ENCODE results near the gene HDHD3.
"Not testable (repeated sequence)": the region's sequence is repeated elsewhere in the genome, so short reads cannot be mapped to it uniquely, and the experiment has no call there.

Gene HDHD3, protein sequence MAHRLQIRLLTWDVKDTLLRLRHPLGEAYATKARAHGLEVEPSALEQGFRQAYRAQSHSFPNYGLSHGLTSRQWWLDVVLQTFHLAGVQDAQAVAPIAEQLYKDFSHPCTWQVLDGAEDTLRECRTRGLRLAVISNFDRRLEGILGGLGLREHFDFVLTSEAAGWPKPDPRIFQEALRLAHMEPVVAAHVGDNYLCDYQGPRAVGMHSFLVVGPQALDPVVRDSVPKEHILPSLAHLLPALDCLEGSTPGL

DNA sequence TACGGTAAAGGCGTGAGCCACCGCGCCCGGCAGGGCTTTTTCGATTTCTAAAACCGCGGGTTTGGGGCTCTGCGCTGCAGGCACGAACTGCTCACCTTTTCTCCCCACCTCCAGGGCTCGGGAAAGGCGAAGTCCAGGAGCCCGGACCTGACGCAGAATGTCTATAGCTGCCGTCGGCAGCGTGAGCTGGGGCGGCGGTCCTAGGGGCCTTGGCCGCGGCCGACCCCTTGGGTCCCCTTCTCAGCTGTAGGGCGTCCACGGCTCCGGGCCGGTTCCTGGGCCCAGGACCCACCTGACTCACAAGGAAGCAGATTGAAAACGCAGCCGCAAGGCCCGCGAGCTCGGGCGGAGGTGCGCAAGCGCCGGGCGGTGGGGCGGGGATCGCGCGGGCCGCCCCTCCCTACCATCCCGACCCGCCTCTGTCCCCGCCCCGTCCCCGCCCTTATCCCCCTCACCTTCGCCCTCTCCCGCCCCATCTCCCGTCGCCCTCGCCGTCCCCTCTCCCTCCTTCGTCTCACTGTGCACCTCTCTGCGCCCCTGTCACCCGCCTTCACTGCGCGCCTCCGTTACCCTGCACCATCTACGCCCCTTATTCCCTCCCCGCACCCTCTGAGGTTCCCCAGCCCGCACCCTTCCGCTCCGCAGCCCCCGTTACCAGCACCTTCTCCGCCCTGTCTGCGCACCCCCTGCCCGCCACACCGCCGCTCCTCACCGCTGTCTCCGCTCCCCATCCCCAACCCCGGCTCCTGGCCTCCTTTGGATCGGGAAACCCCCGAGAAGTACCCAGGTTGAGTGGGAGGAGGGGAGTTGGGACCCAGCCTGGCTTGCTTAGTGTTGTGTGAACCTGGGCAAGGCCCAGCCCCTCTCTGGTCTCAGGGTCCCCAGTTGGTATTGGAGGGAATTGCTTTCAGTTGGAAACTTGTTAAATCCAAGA is at the start of gene HDHD3:
TSS of gene HDHD3 (minus strand) at position 353 of the 934 bp plus-strand sequence. CDS start 2,632 bp downstream, outside the sequence.
- Histone ChIP-seq H3K27me3 (no peaks in the 10 kb centered on the region), H3K9me3 (no peaks in the 10 kb centered on the region), H3K36me3 (peaks cover 36% of the 10 kb centered on the region), H3K4me1 (peaks cover 27% of the 10 kb centered on the region), H3K4me2 (peak within 1 kb of the TSS; percentile 91), H4K20me1 (peaks cover 15% of the 10 kb centered on the region; the same call in 1 of the 2 replicates), H3K4me3 (peak within 1 kb of the TSS; percentile 75), H3K9ac (peak within 1 kb of the TSS; percentile 84), H3K27ac (peak within 1 kb of the TSS; percentile 78)
- TF ChIP-seq Cebpa-rat (IDR thresholded peaks at IDR 0.05): no peak

DNA sequence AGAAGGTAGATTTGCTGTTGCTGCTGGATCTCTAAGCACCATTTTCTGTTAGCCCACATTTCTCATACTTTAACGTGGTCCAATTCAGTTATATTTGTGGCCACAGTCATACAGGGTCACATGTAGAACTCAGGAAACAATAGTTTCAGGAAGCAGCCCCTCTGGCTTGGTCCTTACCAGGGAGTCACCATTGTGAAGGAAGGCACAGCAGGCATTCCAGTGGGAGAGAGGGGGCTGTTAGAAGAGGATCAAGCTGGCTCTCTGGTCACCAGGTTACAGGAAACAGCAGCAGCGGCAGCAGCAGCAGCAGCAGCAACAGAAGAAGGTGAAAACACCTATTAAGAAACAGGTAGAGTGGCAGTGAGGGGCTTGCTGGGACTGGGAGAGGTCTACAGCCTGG is 48.3 kb upstream of the HDHD3 start:
- H3K27me3 ChIP-seq: no peaks in the 10 kb centered on the region
- H3K9me3 ChIP-seq: no peaks in the 10 kb centered on the region
- H3K27ac ChIP-seq: no peak overlapping the region
- no peaks in the 10 kb centered on the region for H3K36me3 ChIP-seq
- no peaks in the 10 kb centered on the region; the same call in 1 of the 2 replicates for H3K4me1 ChIP-seq
- no peak for TF ChIP-seq Cebpa-rat (IDR thresholded peaks at IDR 0.05)
- no peak overlapping the region for H3K4me3 ChIP-seq
- H4K20me1 ChIP-seq: no peaks in the 10 kb centered on the region
- H3K4me2 ChIP-seq: no peak overlapping the region
- no peak overlapping the region for H3K9ac ChIP-seq

DNA sequence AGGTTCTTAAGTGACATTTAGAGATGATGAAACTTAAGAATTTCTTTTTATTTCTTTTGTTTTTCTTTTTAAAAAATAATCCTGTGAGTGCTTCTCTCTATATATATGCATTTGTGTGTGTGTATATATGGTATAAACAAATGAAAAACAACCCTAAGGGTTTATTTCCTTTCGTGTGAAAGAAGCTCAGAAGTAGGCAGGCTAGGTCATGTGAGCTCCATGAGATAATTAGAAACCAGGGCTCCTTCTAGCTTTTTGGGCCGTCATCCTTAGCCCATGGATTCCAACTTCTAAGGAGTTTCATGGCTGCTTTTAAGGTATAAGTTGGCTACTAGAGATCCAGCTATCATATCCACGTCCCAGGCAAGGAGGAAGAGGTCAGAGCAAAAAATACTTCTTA is 44.9 kb upstream of the HDHD3 start:
- no peak overlapping the region for H3K4me2 ChIP-seq
- no peak overlapping the region for H3K27ac ChIP-seq
- TF ChIP-seq Cebpa-rat (IDR thresholded peaks at IDR 0.05): no peak
- no peaks in the 10 kb centered on the region for H3K27me3 ChIP-seq
- H4K20me1 ChIP-seq: no peaks in the 10 kb centered on the region
- no peak overlapping the region for H3K4me3 ChIP-seq
- no peak overlapping the region for H3K9ac ChIP-seq
- H3K36me3 ChIP-seq: no peaks in the 10 kb centered on the region
- H3K4me1 ChIP-seq: peaks cover 2% of the 10 kb centered on the region
- no peaks in the 10 kb centered on the region for H3K9me3 ChIP-seq

DNA sequence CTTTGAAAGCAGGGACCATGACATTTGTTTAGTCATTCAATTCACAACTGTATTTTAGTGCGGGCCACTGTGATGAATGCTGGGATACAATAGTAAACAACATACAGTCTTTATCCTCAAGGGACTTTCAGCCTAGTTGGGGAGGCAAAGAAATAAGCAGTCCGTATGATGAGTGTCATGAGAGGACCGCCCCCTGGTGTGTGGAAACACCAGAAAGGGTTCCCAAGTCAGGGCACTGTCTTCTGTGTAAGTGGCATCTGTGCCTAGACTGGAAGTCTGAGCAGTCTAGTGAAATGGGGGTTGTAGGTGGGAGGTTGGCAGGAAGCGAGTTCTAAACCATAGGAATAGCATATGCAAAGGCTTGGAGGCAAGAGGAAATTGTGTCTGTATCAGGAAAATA is 40.6 kb upstream of the HDHD3 start:
- no peak for TF ChIP-seq Cebpa-rat (IDR thresholded peaks at IDR 0.05)
- Histone ChIP-seq H4K20me1 (no peaks in the 10 kb centered on the region), H3K4me1 (peaks cover 13% of the 10 kb centered on the region), H3K4me2 (no peak overlapping the region), H3K9me3 (no peaks in the 10 kb centered on the region), H3K27me3 (no peaks in the 10 kb centered on the region), H3K36me3 (no peaks in the 10 kb centered on the region), H3K27ac (no peak overlapping the region), H3K4me3 (no peak overlapping the region), H3K9ac (no peak overlapping the region)

DNA sequence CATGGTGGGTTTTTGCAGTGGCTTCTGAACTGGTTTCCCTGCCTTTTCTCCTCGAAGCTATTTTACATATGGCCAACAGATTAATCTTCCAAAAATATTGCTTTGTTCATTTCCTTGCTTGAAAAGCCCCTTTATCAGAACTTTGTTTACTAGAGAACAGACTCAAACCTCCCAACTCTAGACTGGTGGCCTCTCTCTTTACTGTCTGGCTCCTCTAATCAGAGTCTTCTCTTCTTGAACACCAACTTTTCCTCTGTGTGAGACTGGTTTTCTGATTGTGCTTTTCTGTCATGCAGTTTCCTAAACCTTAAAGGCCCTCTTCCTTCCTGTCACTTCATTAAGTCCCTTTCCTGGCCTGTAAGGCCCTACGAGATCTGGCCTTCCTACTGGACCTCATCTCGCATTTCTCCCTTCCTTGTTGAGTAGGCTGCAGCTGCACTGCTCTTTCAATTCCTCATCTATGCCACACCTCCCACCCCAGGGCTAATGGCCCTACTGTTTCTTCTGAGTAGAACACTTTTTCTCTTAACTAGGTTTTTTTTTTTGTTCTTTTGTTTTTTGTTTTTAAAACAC is 39.4 kb upstream of the HDHD3 start:
- no peak for TF ChIP-seq Cebpa-rat (IDR thresholded peaks at IDR 0.05)
- no peak overlapping the region; the same call in 1 of the 2 replicates for H3K9ac ChIP-seq
- H3K4me1 ChIP-seq: peaks cover 21% of the 10 kb centered on the region
- H3K27ac ChIP-seq: peak overlapping the region; percentile 60
- no peaks in the 10 kb centered on the region for H3K36me3 ChIP-seq
- H3K4me3 ChIP-seq: no peak overlapping the region
- H3K4me2 ChIP-seq: peak overlapping the region; percentile 60
- no peaks in the 10 kb centered on the region for H3K9me3 ChIP-seq
- no peaks in the 10 kb centered on the region for H3K27me3 ChIP-seq
- no peaks in the 10 kb centered on the region for H4K20me1 ChIP-seq

DNA sequence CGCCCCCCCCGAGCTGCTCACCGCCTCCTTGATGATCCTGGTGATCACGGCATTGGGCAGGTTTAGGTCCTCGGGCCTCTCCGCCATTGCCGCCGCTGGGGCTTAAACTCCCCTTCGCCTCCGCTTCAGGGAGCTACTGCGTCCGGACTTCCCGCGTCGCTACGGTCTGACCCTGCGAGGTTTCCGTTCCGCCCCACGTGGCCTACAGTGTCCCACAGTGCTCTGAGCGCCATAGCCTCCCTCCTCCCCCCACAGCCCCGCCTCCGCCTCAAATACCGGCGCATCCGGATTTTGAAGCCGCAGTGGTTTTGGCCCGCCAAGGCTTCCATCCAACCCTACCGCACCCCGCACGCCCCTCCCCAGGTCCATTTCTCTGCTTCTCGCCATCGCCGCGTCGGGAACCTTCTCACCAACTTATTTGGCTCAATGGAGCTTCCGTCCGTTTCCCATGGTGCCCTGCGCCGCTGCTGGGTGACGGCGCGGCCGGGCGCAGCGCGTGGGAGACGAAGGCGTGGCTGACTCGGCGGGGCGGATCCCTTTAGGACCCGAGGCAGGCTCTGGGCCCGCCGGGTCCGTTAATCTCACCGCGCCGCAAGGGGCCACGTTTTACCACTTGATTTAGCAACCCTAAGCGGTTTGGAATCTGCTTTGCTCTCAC is 33.5 kb upstream of the HDHD3 start, which contains the start of the genes C9orf43 and POLE3:
TSS of gene C9orf43 (plus strand) at position 541 of the 658 bp plus-strand sequence. CDS start 2,747 bp downstream, outside the sequence.
TSS of gene POLE3 (minus strand) at position 469 of the 658 bp plus-strand sequence. CDS start at position 87, 382 bp downstream.
- Histone ChIP-seq H3K36me3 (peaks cover 22% of the 10 kb centered on the region), H3K9me3 (no peaks in the 10 kb centered on the region), H3K9ac (peak within 1 kb of the TSS; percentile 98), H3K27ac (peak within 1 kb of the TSS; percentile 97), H3K4me3 (peak within 1 kb of the TSS; percentile 92), H3K4me2 (peak within 1 kb of the TSS; percentile 90), H4K20me1 (peaks cover 20% of the 10 kb centered on the region; the same call in 1 of the 2 replicates), H3K4me1 (peaks cover 49% of the 10 kb centered on the region), H3K27me3 (no peaks in the 10 kb centered on the region)
- TF ChIP-seq Cebpa-rat (IDR thresholded peaks at IDR 0.05): peak; percentile 79; the same call in 1 of the 2 replicates

DNA sequence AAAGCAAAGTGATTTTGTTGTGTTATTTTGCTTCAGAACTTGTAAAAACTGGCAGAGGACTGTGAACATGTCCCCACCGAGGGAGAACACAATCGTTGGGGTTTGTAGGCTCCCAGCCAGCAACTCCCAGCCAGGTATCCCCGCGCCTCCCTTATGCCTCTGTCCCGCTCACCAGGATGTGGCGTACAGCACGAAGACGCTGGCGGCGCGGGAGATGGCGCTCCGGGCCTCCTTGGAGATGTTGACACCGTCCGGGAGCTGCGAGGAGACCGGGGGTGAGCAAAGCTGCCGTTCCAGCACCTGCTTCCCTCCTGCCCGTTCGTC is 33.1 kb upstream of the HDHD3 start:
- no peak for TF ChIP-seq Cebpa-rat (IDR thresholded peaks at IDR 0.05)
- peak overlapping the region; percentile 98 for H3K9ac ChIP-seq
- peaks cover 54% of the 10 kb centered on the region for H3K4me1 ChIP-seq

DNA sequence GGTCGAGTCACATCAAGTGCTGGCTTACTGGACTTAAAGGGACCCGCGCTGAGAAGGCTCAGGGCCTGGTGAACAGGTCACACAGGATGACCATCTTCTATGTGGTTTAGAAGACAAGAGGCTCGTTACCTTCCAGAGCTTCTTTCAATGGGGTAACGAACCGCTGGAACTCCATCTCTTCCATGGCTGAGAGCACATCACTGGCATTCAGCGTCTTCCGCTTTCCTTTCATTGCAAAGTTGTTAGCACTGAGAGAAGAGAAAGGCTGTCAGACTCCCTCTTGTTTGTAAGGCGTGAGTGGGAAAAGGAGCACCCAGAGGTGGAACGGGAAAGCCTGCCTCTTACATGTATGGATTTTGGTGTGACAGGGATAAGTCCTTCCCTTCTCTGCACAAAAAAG is 32.7 kb upstream of the HDHD3 start:
- Histone ChIP-seq H3K27me3 (no peaks in the 10 kb centered on the region), H3K9me3 (no peaks in the 10 kb centered on the region), H3K36me3 (peaks cover 22% of the 10 kb centered on the region), H3K4me1 (peaks cover 57% of the 10 kb centered on the region), H3K9ac (peak overlapping the region; percentile 98), H4K20me1 (peaks cover 20% of the 10 kb centered on the region; the same call in 1 of the 2 replicates), H3K27ac (peak overlapping the region; percentile 97), H3K4me2 (peak overlapping the region; percentile 85), H3K4me3 (peak overlapping the region; percentile 92)
- TF ChIP-seq Cebpa-rat (IDR thresholded peaks at IDR 0.05): no peak

More for the DNA sequence above, 33.1 kb upstream of the HDHD3 start:
- no peaks in the 10 kb centered on the region for H3K9me3 ChIP-seq
- H3K27me3 ChIP-seq: no peaks in the 10 kb centered on the region
- peak overlapping the region; percentile 92 for H3K4me3 ChIP-seq
- H3K27ac ChIP-seq: peak overlapping the region; percentile 97
- H4K20me1 ChIP-seq: peaks cover 20% of the 10 kb centered on the region; the same call in 1 of the 2 replicates
- peaks cover 22% of the 10 kb centered on the region for H3K36me3 ChIP-seq
- peak overlapping the region; percentile 85 for H3K4me2 ChIP-seq

DNA sequence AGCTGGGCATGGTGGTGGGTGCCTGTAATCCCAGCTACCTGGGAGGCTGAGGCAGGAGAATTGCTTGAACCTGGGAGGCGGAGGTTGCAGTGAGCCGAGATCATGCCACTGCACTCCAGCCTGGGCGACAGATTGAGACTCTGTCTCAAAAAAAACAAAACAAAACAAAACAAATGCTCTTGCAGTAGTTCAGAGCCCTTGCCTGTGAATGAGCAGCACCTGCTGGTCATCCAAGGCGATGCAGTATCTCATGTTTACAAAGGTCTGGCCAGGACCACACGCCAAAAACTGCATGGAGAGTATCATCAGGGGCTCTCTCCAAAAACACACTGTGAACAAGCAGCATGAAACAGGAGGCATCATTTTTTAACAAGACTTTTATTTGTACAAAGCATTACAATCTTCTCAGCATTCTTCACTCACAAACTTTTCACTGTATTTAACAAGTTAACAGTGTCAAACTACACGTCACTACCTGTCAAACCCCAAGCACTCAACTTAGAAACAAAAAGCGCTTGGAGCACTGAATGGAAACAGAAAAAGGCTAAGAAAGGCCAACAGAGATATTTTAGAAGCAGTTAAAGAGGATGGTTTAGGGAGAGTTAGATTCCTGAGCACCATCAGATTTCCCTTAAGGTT is 30.2 kb upstream of the HDHD3 start:
- H3K27ac ChIP-seq, H3K9me3 ChIP-seq, H3K27me3 ChIP-seq, H3K4me3 ChIP-seq: not testable (repeated sequence)
- peak overlapping the region; percentile 98; the same call in 1 of the 2 replicates for H3K9ac ChIP-seq
- H3K36me3 ChIP-seq: peaks cover 22% of the 10 kb centered on the region
- H3K4me1 ChIP-seq: peaks cover 61% of the 10 kb centered on the region
- peak overlapping the region; percentile 85 for H3K4me2 ChIP-seq
- peaks cover 20% of the 10 kb centered on the region; the same call in 1 of the 2 replicates for H4K20me1 ChIP-seq

DNA sequence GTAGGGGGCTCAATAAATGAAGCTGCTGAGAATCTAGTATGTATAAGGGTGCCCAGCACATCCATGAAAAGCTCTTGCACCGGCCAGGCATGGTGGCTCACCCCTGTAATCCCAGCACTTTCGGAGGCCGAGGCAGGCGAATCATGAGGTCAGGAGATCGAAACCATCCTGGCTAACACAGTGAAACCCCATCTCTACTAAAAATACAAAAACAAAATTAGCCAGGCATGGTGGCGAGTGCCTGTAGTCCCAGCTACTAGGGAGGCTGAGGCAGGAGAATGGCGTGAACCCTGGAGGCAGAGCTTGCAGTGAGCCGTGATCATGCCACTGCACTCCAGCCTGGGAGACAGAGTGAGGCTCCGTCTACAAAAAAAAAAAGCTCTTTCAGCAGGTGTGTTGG is 29.6 kb upstream of the HDHD3 start:
- not testable (repeated sequence) for H3K4me3 ChIP-seq, H3K27me3 ChIP-seq, H3K9ac ChIP-seq, H3K4me2 ChIP-seq, H3K27ac ChIP-seq, H3K9me3 ChIP-seq
- Histone ChIP-seq H3K36me3 (peaks cover 22% of the 10 kb centered on the region), H3K4me1 (peaks cover 61% of the 10 kb centered on the region), H4K20me1 (peaks cover 20% of the 10 kb centered on the region; the same call in 1 of the 2 replicates)

All from BLaER1 (cell line).